HG02798 (cell line): Measurements from ENCODE around the gene NPTX1.

Experiments
- ATAC-seq: cut with Tn5 transposase; IDR thresholded peaks from one replicate; pipeline ENCODE4 v1.9.1; 2021; ENCODE audit warnings: mild to moderate bottlenecking; ENCODE audit not compliant: unreplicated experiment, poor library complexity

Gene NPTX1

DNA sequence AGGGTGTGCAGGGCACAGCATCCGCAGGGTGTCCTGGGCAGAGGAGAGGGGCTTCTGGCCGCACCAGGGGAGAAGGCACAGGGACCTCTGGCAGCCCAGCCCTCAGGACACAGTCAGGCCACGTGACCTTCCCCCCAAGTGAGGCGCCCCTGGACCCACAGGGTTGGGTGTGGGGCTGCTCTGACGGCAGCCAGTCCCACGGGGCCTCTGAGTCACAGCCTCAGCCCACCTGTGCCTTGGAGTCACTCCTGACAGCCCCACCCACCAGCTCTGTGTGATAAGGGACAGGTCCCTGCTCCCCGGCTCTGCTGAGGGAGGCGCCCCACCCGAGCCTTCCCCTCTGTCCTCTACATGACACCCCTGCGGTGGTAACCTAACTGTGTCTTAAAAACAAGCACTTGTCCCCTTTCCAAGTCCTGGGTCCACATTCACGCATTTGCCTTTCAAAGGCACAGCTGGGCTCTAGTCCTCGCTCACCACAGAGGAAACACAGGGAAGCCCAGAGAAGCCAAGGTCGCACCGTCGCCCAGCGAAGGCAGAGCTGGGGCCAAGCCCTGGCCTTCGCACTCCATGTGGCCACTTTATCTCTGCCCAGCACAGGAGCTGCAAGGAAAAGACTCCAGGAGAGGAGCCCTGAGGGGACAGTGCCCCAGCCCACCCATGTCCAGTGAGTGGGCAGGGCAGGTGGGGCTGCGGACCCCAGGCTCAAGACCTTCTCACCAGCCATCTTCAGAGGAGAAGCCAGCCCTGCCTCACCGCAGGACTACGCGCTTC, 5.1 kb upstream of the NPTX1 start:
- no peak for ATAC-seq

DNA sequence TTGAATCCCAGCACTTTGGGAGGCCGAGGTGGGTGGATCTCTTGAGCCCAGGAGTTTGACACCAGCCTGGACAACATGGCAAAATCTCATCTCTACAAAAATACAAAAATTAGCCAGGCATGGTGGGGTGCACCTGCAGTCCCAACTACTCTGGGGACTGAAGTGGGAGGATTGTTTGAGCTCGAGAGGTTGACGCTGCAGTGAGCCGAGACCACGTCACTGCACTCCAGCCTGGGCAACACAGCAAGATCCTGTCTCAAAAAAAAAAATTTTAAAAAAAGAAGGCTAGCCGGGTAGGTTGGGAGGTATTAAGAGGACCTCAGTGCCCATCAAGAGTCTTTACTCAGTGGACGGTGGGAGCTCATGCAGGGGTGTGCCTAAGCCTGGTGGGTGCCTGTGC, 3.8 kb upstream of the NPTX1 start:
- no peak for ATAC-seq

DNA sequence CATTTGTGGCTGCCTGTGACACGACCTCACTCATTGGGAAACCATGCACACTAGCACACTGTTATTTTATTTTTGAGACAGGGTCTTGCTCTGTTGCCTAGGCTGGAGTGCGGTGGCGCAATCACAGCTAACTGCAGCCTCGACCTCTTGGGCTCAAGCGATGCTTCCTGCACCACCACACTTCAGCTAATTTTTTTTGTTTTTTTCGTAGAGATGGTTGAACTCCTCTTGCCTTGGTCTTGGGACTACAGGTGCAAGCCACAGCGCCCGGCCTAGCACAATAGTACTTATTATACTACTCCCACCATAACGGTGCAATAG, 2.8 kb upstream of the NPTX1 start:
- no peak for ATAC-seq

DNA sequence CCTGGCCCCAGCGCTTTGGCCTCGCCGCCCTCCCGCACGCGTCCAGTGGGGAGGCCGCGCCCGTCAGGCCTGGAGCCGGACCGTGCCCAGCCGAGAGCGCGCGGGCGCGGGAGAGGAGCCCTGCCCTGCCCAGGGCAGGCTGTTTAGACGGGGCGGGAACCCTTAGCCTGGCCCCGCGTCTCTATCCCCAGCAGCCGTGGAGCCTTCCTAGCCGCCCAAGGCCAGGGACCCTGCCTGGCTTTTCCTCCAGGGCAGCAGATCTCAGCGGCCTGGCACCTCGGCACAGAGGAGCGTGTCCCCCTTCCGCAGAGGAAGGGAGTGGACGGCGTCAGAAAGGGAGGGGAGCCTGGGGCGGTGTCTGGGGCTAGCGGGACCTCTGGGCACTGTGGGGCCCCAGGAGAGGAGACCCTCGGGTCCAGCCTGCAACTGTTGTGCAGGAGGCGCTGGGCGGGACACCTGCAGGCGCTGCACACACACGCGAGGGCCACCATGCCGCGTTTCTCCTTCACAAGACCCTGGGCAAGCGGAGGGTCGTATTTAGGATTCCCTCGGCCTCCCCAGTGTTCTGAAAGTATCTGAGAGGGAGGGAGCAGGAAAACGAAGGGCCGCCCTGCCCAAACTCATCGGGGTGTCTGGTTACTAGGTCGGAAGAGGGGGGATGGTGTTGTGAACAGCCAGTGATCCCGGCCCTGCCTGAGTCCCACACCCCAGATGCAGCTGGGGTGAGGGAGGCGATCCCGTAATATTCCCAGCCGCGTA, 2.3 kb upstream of the NPTX1 start:
- no peak for ATAC-seq

DNA sequence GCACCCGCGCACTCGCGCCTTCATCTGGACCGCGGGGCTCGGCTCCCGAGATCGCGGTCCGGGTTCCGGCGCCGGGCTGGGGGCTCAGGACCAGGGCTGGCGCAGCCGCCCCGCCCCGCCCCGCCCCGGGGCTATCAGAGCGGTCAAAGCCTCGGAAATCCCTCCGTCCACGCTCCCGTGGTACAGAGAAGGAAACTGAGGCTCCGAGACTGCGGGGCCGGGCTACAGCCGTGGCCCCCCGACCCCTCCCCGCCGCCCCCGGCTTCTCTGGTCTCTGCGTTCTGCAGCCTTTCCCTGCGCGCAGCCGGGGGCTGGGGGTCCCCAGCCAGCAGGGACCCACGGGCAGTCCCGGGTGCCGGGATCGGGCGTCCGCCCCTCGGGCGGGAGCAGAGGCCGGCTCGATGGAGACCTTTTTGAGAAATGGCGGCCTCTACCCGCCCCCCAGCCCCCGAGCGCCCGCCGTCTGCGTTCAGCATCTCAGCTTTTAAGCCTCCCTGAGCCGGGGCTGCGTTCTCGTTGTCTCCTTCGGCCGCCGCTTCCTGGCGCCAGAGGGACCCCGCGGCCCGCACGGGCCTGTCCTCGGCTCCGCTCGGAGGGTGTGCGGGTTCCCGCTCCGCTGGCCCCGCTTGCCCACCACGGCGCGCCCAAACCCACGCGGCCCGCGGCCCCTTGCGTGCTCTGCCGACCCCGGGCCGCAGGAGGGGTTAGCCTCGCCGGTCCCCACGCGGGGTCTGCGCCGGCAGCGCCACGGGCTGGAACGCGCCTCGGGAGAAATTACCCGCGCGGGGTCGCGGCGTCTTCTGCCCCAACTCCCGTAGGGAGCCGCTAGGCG, 1.5 kb upstream of the NPTX1 start:
- no peak for ATAC-seq

DNA sequence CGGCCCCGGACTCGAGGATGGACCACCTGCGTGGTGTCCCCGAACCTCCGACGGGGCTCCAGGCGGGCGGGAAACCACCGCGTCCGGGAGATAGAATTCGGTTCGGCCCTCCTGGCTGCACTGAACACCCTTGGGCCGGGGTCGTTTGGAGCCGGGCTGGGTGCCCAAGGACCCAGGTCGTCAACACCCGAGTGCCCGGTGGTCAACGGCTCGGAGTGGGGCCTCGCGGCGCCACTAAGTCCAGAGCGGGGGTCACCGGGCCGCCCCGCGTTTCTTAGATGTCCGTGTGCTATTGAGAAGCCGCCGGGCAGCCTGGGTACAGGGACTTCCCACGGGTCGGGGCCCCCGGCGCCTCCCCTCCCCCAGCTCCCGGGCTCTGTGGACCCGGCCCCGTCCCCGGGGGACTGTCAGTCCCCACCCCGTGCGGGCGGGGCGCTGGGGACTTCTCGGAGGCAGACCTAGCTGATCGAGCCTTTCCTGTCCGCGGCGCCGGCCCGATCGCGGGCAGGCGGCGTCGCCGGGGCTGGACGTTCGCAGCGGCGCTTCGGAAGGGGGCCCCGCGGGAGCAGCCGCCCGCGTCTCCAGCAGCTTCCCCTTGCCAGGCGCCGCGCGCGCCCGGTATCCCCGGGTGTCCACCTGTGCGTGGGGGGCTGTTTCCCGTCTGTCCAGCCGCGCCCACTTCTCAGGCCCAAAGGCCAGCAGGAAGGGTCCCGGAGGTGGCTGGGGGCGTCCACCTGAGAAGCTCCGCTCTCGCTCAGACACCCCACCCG, 655 bp upstream of the NPTX1 start:
- ATAC-seq: no peak

DNA sequence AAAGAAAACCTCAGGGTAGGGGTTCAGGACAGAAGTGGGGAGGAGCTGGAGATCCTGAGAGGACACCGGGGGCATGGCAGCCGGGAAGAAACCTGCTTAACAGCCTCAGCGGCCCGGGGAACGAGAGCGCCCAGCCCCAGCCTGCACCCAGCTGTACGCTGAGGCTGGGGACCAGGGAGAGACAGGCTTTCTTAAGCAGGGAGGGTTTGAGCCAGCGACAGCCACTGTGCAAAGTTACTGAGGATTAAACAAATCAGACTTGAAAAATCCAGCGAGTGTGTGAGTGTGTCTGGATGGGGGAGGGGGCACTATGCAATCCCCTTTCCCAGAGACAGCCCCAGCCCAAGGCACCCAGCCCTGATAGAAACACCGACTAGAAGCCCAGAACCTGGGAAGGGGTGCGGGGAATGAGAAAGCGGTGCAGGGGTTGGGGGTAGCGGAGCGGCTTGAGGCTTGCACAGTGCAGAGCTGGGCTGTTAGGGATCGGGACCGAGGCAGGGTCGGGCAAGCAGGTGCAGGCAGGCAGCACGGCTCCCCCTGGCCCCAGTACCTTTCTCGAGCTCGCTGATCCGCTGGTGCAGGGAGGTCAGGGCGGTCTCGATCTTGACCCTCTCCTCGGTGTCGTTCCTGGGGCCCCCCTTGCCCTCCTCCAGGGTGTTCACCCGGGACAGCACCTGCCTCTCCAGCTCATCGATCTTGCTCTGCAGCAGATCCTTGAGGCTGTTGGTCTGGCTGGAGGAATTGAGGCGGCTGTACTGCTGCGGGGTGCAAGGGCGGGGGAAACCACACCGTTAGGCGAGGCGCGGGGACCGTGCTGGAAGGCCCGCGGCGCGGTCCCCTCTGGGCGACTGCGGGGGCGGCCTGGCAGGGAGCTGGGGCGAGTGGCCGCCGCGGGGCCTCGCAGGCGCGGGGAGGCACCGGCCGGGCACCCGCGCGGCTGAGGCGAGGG, 1.2 kb downstream of the NPTX1 start:
- no peak for ATAC-seq

DNA sequence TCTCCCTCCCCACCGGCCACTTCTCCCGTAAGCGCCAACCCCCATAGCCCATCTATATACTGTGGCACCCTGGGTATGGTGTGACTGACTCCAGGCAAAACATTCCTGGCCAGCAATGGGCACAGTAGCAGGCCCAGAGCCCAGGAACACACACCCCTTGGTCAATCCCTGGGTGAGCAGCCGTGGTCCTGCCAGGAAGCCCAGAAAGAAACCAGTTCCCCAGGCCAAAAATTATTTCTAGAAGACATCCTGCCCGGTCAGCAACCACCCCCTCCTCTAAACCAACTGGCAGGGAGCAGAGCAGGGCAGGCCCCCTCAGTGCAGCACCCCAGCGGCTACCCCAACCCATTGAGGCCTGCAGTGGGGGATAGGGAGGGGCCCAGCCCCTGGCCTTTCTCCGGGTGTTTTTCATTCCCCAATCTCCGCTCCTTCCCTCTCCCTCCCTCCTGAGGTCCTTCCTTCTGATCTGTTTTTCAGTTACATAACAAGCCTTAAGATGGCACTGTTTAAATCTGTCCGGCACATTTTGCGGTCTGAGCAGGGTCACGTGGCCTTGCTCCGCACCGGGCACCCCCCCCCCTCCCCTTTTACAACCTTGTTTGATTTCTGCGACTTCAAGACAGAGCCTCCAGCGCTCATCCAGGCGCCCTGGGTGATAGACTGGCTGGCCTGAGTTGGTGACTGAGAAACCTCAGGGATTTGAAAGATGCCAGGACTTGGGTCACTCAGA, 2.0 kb downstream of the NPTX1 start:
- no peak for ATAC-seq

DNA sequence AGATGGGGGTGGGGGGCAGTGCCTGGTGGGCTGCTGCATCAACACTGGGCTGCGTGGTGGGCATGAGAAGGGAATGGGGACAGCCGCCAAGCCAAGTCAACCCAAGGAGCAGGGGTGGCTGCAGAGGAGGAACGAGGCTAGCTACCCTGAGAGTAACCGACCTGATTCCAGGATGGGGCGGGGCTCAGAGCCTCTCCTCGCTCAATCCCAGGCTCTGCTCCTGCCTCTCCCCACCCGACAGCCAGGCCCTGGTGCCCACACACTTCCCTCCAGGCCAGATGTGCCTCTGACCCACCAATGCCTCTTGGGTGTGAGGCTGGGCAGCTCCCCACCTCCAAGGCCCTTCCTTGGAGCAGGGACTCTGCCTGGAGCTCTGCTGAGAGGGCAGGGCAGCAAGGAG, 2.7 kb downstream of the NPTX1 start:
- ATAC-seq: no peak

DNA sequence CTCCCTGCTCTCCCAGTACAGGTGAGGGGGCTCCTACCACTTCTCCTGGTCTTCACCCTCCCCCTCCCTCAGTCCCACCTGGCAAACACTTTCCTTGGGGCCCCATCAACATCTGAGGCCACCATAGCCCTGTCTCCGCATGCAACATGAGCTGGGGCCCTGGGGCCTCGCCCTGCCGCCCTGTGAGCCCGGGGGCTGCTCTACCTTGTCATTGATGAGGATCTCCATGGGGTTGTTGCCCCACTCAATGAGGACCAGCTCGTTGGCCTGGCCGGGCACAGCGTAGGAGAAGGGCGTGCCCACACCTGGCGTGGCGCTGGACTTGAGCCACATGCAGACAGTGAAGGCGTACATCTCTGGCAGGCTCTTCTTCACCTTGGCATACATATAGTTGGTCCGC, 3.4 kb downstream of the NPTX1 start:
- ATAC-seq: no peak

DNA sequence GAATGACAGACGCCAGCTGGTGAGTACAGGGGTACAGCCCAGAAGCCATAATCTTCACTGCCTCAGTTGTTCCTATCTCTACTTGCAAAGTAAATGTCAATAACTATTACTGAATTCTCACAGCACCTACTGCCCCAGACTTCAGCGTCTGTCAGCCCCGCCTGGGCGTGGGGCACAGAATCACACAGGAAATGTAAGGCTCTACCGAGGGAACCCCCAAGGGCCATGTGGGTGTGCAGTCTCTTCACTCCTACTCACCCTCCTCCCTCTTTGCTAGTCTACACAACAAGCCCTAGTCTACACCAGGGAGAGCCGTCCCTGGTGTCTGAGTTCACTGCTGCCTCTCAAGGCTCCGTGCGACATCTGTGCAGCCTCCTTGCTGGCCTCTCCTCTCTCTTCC, 4.5 kb downstream of the NPTX1 start:
- ATAC-seq: no peak

DNA sequence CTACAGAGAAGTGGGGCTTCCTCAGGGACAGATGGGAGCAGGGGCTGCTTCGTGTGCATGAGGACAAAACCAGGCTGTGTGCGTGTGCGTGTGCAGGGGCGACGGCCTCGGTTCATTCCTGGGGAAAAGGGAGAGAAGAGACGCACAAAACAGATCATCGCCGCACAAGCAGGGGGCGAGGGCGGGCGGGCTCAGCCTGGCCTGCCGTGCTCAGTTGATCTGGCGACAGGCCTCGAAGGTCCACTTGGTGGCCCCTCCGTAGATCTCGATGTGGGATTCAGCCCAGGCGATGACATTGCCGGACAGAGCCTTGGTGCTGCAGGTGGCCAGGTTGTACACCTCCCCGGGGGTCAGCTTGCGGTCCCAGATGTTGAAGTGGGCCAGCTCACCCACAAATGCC, 5.8 kb downstream of the NPTX1 start:
- ATAC-seq: no peak

DNA sequence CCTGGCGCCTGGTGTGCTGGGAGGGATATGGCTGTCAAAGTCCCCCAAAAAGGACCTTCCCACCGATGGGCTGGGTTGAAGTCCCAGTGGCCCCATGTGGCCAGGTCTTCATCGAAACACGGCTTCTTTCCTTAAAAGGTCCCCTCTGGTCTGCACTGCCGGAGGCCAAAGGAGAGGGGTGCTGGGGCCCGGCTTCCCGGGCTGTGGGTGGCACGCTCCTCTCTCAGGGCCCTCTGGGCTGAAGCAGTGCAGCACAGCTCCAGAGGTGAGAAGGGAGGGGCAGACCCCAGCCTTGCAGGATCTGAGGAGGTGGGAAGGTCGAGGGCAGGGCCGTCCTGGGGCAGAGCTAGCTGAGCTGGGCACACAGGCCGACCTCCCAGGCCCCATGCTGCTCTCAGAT, 6.7 kb downstream of the NPTX1 start:
- ATAC-seq: no peak

DNA sequence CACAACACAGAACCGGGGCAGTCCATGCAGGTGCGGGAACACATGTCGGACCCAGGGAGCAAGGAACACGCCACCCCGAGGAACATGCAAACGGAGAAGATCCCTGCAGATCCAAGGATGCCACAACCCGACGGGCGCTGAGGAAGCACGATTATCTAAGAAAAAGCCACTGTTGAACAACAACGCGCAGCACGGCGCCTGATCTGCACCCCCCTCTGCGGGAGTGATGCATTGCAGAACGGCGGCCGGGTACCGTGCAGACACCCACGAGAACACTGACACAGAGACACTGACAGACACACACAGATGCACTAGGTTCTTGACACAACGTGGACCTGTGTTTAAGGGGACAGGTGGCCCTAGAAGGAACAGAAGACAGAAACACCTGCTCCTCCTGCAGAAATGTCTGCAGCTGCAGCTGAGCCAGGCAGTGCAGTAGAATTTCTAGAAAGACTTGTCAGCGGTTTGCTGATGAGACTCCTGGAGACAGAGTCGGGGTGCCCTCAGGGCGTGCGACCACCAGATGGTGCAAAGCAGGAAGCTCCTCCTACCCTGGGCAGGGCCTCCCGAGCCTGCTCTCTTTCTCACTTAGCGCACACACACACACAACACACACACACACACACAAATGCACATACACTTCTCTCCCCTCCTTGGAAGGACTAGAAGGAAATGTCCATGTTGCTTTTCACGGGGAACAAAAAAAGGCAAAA, 7.5 kb downstream of the NPTX1 start:
- no peak for ATAC-seq

DNA sequence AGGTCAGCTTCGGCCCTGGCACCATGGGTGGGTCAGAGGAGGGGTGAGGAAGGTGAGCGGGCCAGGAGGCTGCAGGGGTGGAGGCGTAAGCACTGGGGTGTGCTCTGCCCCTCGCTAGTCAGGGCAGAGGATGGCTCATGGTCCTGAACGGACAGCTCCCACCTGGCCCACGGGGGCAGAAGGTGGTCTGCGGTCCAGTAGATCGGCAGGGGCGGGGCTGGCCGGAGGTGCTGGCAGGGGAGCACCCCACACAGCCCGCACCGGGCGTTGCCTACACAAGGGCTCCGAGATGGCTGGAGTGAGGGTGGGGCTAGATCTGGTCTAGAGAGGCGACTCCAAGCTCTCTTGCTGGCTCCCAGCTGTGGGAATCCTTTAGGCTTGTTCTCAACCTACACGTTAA, 8.2 kb downstream of the NPTX1 start:
- no peak for ATAC-seq

DNA sequence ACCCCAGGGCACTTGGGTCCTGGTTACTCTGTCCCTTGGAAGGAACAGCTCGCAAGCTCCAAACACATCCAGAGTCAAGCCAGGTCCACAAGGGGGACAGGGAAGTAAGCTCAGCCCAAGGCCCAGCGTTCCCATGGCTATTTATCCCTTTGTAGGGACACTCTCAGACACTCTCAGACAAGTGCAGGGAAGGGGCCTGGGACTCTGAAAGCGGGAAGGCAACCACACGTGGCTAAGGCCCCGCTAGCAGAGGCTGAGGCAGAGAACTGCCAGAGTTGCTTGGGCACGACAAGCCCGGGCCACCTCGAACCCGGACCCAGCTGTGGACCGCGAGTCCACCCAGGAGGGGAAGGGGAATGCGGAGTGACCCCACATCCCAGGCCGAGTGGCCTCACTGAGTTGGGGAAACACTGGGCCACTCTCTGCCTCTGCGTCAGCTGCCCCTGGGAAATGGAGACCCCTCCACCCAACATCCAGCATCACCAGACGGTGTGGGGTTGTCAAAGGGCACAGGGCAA, 10.2 kb downstream of the NPTX1 start:
- ATAC-seq: no peak

DNA sequence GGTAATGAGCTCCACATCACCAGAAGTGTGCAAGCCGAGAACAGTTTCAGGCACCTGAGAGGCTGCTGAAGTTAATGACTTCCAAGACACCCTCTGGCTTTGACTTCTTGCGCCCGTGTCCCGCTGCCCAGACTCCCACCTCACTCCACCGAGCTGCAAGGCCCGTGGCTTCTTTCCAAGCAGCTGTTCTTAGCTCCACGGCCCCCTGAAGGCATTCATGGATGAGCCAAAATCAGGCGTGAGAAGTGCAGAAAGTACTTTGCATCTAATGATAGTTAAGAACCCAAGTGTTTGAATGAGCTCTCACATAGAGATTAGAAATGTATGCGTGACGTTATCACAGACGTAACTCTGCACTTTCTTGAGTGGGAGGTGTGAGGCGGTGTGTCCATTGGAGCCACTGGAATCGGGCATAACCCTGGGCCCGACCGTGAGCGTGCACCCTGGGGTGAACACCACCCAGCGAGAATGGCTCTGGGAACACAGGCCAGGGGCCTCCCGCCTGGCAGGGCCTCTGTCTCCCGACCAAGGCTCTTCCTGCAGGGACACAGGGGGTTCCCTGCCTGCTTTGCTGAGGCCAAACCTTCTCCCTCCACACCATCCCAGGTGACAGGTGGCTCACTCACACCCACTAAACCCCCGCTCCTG, 11.0 kb downstream of the NPTX1 start:
- no peak for ATAC-seq
